Activated naive CD4-positive, alpha-beta T cell treated with anti-CD3 and anti-CD28 coated beads for 36 hours (primary cell): ENCODE data around the gene FAM47E. TPM values are rescaled to one million over a fixed set of nuclear protein-coding genes. Genes with fewer than 3 reads are reported as not detected.

Experiments
- CTCF ChIA-PET: fragments of 350-600 bp; sonication (Branson Sonifier 250); formaldehyde crosslinking; loops from one replicate; lab custom pipeline; 2021; ENCODE audit warnings: antibody characterized with exemption; lab: Charles Lee
- DNase-seq: peaks from one replicate; pipeline ENCODE4 v3.0.0-alpha.2; 2020
- H3K27ac Mint-ChIP-seq: one replicate; pipeline ENCODE4 v1.8.0; 2021; ENCODE audit warnings: mild to moderate bottlenecking, mixed read lengths
- H3K27me3 Mint-ChIP-seq: one replicate; pipeline ENCODE4 v1.8.0; 2021; ENCODE audit warnings: low read depth, mixed read lengths
- H3K36me3 Mint-ChIP-seq: one replicate; pipeline ENCODE4 v1.8.0; 2021; ENCODE audit warnings: low read depth, mixed read lengths
- H3K4me1 Mint-ChIP-seq: one replicate; pipeline ENCODE4 v1.8.0; 2021; ENCODE audit warnings: low read depth, mixed read lengths
- H3K4me3 Mint-ChIP-seq: one replicate; pipeline ENCODE4 v1.8.0; 2021; ENCODE audit warnings: mild to moderate bottlenecking, moderate library complexity, mixed read lengths
- H3K9me3 Mint-ChIP-seq: one replicate; pipeline ENCODE4 v1.8.0; 2021; ENCODE audit warnings: mixed read lengths
- intact Hi-C: fragments of 100-400 bp; cut with micrococcal nuclease; formaldehyde crosslinking; loops from one replicate; pipeline ENCODE4 v1.15.1; 2023
- total RNA-seq, 2 experiments: library from RNA; stranded (reverse); gene quantifications; one replicate each; pipeline ENCODE4 v1.2.3, GENCODE V29; 2021

Gene FAM47E, protein sequence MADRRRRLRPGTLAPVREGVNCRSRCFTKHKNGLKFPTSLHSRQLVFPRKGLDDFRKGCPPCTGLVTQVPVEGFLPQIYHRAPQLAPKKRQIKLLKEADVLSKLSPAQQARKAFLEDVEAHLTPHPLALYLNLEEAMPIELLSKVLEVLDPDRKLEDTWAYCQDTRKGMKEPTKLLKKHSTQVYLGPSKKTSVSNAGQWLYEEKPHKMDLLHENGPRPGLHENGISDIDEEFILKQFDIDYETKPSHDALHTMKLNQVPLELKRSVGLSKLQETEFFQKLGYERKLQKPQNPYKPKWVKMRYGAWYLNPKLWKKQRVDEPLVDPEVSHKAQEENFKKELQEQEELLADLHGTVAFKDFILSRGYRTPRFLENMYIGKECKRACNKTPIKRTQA
- not detected for total RNA-seq

DNA sequence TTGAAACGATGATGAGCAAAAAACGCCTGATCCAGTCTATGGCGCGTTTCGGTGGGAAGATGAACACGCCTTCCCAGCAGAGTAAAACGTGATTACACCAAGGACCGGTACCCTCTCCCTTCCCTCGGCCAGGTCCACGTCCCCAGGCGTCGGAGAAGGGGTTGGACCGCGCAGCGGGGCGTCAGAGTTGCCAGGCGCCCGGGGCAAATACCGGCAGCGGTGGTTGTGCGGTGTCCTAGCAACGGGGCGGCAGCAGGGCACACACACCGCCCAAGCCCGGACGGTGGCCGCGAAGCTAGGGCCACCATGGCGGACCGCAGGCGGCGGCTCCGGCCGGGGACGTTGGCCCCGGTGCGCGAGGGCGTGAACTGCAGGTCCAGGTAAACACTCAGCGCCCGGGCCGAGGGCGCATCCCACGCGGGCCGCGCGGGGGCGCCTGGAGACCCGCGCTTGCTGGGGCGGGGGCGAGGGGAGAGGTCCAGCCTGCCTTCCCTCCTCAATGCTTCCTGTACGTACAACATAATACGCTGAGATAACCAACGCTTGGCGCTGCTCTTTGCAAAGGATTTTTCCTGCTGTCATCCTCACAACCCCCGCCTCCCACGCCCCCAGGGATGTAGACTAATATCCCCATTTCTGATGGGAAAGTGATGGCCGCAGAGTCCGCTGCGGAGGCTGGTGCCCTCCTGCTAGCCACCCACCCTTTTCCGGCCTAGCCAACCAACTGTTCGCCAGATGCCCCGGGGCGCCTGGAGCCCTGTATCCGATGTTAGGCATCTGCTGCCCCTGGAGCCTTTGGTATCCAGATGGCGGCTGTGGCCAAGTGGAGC, at the start of gene FAM47E:
Gene FAM47E, plus strand, starts transcription at position 281 of the 830 bp plus-strand sequence. Its CDS starts 26 bp downstream, at position 307.
- H3K27me3 Mint-ChIP-seq: peaks cover 39% of the 10 kb centered on the region
- DNase-seq: peak; percentile 37
- H3K36me3 Mint-ChIP-seq: no peaks in the 10 kb centered on the region
- H3K27ac Mint-ChIP-seq: no peak within 1 kb of the TSS
- peak within 1 kb of the TSS; percentile 65 for H3K4me3 Mint-ChIP-seq
- H3K9me3 Mint-ChIP-seq: no peaks in the 10 kb centered on the region
- CTCF ChIA-PET: interaction anchor here (0.5 to 3.3 kb wide), 7 partner anchors 26 to 253 kb away, joined by 3 to 11 read pairs (median 4); no protein-coding TSS in a partner anchor
- intact Hi-C loops: loop anchor here (2.0 to 5.0 kb wide), 3 partner anchors 49 to 126 kb away; no protein-coding TSS in a partner anchor
- peaks cover 4% of the 10 kb centered on the region for H3K4me1 Mint-ChIP-seq

DNA sequence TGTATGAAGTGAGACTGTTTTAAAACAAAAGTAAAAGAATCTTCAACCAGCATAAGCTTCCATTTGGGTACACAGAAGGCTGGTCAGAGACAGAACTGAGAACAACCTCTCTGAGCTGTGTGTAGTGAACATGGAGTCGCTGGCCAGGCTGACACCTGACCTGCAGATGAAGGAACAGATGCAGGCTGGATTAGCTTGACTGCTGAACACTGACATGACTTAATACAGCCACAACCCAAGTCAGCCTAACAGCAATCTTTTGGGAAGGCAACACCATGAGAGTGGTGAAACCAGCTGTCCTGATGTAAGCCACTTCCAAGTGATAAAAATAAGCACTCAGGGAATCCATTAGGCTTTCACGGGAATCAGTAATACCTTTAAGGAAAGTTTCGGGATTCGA, 48.0 kb upstream of the FAM47E start:
- no peak overlapping the region for H3K27ac Mint-ChIP-seq
- H3K9me3 Mint-ChIP-seq: no peaks in the 10 kb centered on the region
- CTCF ChIA-PET: interaction anchor here (0.8 to 2.3 kb wide), 2 partner anchors 24 to 48 kb away, joined by 3 to 7 read pairs; partner anchors contain the start of gene FAM47E
- H3K4me1 Mint-ChIP-seq: peaks cover 36% of the 10 kb centered on the region
- H3K36me3 Mint-ChIP-seq: no peaks in the 10 kb centered on the region
- intact Hi-C loops: no loop called here
- DNase-seq: no peak
- H3K4me3 Mint-ChIP-seq: no peak overlapping the region
- no peaks in the 10 kb centered on the region for H3K27me3 Mint-ChIP-seq

DNA sequence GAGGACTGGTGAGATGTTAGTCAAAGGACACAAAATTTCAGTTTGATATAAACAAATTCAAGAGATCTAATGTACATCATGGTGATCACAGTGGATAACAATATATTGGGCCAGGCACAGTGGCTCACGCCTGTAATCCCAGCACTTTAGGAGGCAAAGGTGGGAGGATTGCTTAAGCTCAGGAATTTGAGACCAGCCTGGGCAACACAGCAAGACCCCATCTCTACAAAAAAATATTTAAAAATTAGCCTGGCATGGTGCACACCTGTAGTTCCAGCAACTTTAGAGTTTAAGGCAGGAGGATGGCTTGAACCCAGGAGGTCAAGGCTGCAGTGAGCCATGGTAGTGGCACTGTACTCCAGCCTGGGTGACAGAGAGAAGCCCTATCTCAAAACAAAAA, 46.6 kb upstream of the FAM47E start:
- CTCF ChIA-PET: no interaction called here
- Mint-ChIP-seq H3K27ac (no peak overlapping the region), H3K9me3 (no peaks in the 10 kb centered on the region), H3K4me3 (no peak overlapping the region), H3K36me3 (no peaks in the 10 kb centered on the region), H3K4me1 (peaks cover 28% of the 10 kb centered on the region), H3K27me3 (no peaks in the 10 kb centered on the region)
- intact Hi-C loops: no loop called here
- DNase-seq: no peak

DNA sequence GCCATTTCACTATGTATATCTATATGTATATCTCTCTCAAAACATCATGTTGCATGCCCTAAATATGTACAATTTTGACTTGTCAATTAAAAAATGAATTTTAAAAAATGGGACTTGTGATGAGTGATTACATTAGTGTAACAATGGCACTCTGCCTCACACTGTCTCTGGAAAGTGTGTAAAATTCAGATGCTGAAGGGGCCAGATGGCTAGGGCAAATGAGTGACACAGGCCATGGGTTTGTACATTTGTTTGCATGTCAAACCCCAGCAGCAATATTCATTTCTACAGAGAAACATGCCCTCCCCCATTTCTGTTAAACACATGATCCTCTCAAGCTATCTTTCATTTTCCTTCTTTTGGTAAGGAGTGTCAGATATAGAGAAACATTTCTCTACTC, 46.0 kb upstream of the FAM47E start:
- Mint-ChIP-seq H3K27me3 (no peaks in the 10 kb centered on the region), H3K27ac (no peak overlapping the region), H3K4me3 (no peak overlapping the region), H3K9me3 (no peaks in the 10 kb centered on the region), H3K36me3 (no peaks in the 10 kb centered on the region), H3K4me1 (peaks cover 26% of the 10 kb centered on the region)
- CTCF ChIA-PET: no interaction called here
- no peak for DNase-seq
- intact Hi-C loops: no loop called here

DNA sequence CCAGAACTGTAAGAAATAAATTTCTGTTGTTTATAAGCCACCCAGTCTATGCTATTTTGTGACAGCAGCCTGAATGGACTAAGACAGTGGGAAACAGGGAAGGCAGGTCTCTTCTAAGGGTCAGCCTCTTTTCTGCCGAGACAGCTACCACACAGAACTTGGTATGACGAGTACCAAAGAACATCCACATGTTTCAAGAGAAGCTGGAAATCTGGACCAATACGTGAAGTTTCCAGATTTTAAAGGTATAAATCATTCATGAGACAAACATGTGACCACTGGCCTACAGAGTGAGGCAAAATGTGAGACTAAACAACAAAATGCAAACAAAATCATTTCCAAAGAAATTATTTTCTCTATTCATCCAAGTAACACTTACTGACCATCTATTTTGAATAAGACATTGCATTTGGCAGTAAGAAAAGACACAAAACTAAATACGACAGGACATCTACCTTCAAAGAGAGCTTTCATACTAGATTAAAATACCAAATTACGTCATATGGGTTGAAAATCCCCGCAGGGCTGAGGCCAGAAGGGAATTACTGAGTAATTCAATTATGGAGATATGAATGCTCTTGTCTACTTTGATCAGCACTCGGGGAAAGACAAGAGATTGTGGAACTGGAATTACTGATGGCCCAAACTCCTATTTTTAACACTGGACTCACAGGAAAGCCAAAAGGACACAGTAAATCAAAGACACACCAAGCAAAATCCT, 45.1 kb upstream of the FAM47E start:
- no peak for DNase-seq
- H3K36me3 Mint-ChIP-seq: no peaks in the 10 kb centered on the region
- no peaks in the 10 kb centered on the region for H3K9me3 Mint-ChIP-seq
- H3K27me3 Mint-ChIP-seq: no peaks in the 10 kb centered on the region
- H3K4me1 Mint-ChIP-seq: peaks cover 18% of the 10 kb centered on the region
- no peak overlapping the region for H3K4me3 Mint-ChIP-seq
- no peak overlapping the region for H3K27ac Mint-ChIP-seq
- CTCF ChIA-PET: no interaction called here
- intact Hi-C loops: no loop called here

DNA sequence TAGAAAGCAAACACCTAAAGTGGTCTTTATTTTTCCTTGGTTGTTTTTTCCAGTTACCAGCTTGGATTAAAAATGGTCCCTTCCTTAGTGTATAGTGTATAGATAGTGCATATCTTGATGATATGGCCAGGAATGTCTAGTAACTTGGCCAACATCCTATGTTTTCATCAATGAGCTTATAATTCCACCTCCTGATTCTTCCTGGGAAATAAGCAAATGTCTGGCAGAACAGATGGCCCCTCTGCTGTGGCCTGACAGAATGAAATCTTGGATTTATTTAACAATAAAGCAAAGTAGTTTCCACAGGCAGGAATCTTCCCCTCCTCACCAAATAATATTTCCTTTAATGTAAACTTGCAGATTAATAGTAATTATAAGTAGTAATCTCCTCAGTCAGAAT, 44.0 kb upstream of the FAM47E start:
- no peak for DNase-seq
- Mint-ChIP-seq H3K27ac (no peak overlapping the region), H3K9me3 (no peaks in the 10 kb centered on the region), H3K4me1 (peaks cover 25% of the 10 kb centered on the region), H3K4me3 (no peak overlapping the region), H3K27me3 (no peaks in the 10 kb centered on the region), H3K36me3 (no peaks in the 10 kb centered on the region)
- intact Hi-C loops: no loop called here
- CTCF ChIA-PET: no interaction called here

DNA sequence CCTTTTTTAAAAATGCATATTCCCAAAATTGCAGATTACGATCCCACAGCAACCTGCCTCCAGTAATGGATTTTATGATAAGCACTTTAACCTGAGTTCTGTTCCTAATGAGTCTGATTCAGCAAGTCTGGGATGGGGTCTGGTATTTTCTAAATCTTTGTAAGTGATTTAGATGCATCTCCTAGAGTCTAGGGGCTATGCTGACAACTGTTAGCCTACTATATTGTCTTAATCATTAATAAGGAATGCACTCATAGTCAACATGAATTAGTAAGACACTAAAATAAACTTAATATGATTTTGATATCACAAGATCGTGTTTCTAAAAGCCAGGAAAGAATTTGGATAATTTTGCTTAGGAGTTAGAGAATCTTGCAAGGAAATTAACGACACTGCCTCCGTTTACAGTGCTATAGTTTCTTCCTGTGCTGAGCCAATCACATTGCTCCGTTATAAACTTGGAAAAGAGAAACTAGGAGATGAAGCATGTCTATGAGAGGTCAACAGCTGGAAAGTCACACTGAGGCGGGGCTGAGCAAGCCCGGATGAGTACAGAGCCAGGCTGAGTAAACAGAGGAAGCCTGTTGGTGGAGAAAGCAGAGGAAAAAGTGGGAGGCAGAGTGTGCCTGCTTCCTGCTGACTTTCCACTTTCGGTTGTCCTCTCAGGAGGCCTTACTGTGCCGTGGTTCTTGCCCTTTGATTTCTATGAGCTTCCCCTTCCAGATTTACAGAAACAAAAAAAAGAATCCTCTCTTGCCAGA, 43.3 kb upstream of the FAM47E start:
- DNase-seq: no peak
- H3K4me1 Mint-ChIP-seq: peaks cover 31% of the 10 kb centered on the region
- H3K36me3 Mint-ChIP-seq: no peaks in the 10 kb centered on the region
- no peaks in the 10 kb centered on the region for H3K9me3 Mint-ChIP-seq
- intact Hi-C loops: no loop called here
- H3K27ac Mint-ChIP-seq: no peak overlapping the region
- CTCF ChIA-PET: interaction anchor here (1.3 kb wide), 2 partner anchors 27 to 28 kb away, joined by 3 to 6 read pairs; no protein-coding TSS in a partner anchor
- H3K4me3 Mint-ChIP-seq: no peak overlapping the region
- H3K27me3 Mint-ChIP-seq: no peaks in the 10 kb centered on the region

DNA sequence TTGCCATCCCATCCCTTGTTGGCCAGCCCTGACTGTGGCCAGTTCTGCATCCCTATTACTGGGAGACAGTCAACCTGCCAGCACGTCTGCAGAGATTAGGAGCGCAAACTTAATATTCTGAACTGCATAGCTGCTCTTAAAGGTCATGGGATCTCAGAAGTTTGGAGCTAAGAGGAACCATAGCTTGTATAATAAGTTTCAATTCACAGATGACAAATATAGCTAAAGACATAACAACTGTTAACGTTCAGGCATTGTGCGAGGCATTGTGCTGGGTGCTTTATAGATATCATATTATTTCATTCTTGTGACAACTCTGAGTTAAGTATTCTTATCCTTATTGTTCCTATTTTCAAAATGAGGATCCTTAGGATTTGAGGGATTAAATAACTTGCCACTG, 41.6 kb upstream of the FAM47E start:
- H3K27me3 Mint-ChIP-seq: no peaks in the 10 kb centered on the region
- no peak for DNase-seq
- peaks cover 37% of the 10 kb centered on the region for H3K4me1 Mint-ChIP-seq
- intact Hi-C loops: loop anchor here (5.0 kb wide), 5 partner anchors 153 to 947 kb away; partner anchors contain the start of genes CCNG2, G3BP2, RCHY1 and SDAD1
- H3K9me3 Mint-ChIP-seq: no peaks in the 10 kb centered on the region
- no peak overlapping the region for H3K4me3 Mint-ChIP-seq
- no peaks in the 10 kb centered on the region for H3K36me3 Mint-ChIP-seq
- CTCF ChIA-PET: interaction anchor here (1.0 to 1.8 kb wide), 2 partner anchors 10 to 30 kb away, joined by 4 to 5 read pairs; no protein-coding TSS in a partner anchor
- H3K27ac Mint-ChIP-seq: no peak overlapping the region

DNA sequence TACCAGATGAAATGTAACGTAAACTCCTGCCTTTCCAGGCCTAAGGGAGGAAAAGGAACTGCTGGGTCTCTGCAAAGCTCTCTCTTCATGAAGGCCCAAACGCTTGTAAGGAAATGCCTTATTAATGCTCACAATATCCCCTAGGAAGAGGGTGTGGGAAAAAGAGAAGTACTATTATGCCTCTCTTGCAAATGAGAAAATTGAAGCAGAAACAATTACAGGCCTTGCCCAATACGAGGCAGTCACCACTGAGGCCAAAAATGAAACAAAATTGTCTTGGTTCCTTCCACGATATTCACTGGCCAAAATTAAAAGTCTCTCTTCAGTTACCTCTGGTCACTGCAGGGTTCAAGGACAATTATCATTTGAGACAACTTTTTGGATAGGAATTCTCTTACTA, 41.1 kb upstream of the FAM47E start:
- no peak for DNase-seq
- no peaks in the 10 kb centered on the region for H3K36me3 Mint-ChIP-seq
- peaks cover 39% of the 10 kb centered on the region for H3K4me1 Mint-ChIP-seq
- H3K27ac Mint-ChIP-seq: no peak overlapping the region
- no peaks in the 10 kb centered on the region for H3K9me3 Mint-ChIP-seq
- no peaks in the 10 kb centered on the region for H3K27me3 Mint-ChIP-seq
- intact Hi-C loops: loop anchor here (5.0 kb wide), 5 partner anchors 153 to 947 kb away; partner anchors contain the start of genes CCNG2, G3BP2, RCHY1 and SDAD1
- H3K4me3 Mint-ChIP-seq: no peak overlapping the region
- CTCF ChIA-PET: interaction anchor here (0.8 to 1.8 kb wide), 3 partner anchors 10 to 31 kb away, joined by 3 to 5 read pairs (median 4); no protein-coding TSS in a partner anchor

DNA sequence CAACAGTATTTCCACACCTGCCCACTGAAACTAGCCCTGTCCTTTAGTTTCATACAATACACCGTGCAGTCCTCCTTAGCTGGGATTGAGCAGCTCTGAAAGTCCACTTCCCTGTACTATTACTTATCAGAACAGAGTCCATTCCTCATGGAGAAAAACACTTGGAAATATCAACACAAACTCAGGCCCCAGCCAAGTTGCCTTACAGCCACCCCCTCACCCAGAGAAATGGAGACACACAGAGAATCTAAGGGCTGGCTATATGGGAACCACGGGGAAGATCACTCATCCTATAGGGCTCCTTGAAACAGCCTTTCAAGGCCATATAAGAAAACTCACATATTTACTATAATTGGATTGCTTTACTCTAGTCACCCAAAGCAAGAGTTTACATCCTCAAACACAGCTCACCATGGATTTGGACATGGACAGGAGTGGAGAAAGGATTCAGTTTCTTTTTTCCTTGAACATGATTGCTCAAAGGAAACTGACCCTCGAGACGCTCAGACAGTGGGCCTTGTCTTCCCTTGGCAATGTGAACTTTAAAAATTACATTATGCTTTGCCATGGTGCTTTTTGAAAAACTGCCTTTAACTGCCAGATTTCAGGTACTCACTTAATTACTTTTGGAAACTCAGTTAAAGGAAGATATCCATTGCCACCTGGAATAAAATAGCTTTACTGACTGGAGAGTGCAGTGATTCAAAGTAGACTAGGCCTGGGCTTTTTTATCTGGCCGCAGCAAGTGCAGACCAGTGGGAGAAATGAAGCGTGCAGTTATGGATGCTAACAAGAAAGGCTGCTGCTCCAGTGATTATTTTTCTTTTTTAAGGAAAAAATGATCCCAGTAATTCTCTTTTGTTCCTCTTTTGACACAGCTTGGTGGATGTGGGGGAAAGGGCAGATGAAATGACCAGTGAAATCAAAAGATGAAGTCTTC, 39.5 kb upstream of the FAM47E start:
- CTCF ChIA-PET: interaction anchor here (0.5 to 2.0 kb wide), 2 partner anchors 32 to 158 kb away, joined by 3 to 7 read pairs; no protein-coding TSS in a partner anchor
- intact Hi-C loops: loop anchor here (5.0 kb wide), 5 partner anchors 155 to 945 kb away; partner anchors contain the start of genes CCNG2, G3BP2, RCHY1 and SDAD1
- no peak overlapping the region for H3K27ac Mint-ChIP-seq
- H3K4me3 Mint-ChIP-seq: no peak overlapping the region
- no peaks in the 10 kb centered on the region for H3K36me3 Mint-ChIP-seq
- no peaks in the 10 kb centered on the region for H3K27me3 Mint-ChIP-seq
- peaks cover 37% of the 10 kb centered on the region for H3K4me1 Mint-ChIP-seq
- no peak for DNase-seq
- H3K9me3 Mint-ChIP-seq: no peaks in the 10 kb centered on the region
